HCT116 (cell line): ENCODE data around the gene ACTN2. TPM values are rescaled to one million over a fixed set of nuclear protein-coding genes. Genes with fewer than 3 reads are reported as not detected.

Source experiments
- ATAC-seq: fragments of 200-7000 bp; cut with Tn5 transposase; 2 replicates; pipeline ENCODE4 v1.9.1; 2020; ENCODE audit warnings: mild to moderate bottlenecking, moderate library complexity
- BruUV-seq: library from RNA; stranded (reverse); fragments of 400-500 nt; replicated peaks from 2 replicates; lab custom pipeline; 2021; lab: Mats Ljungman, UMichigan
- CTCF ChIA-PET: fragments of 300-600 bp; sonication (Branson Sonifier 250); formaldehyde crosslinking; loops from one replicate; lab custom pipeline; 2021; ENCODE audit warnings: antibody characterized with exemption; lab: Charles Lee
- POLR2A ChIA-PET: fragments of 300-600, 350-600 bp; sonication (Branson Sonifier 250); formaldehyde crosslinking; loops from one replicate; lab custom pipeline; 2021; ENCODE audit warnings: antibody characterized with exemption; lab: Charles Lee
- RAD21 ChIA-PET, 2 experiments: fragments of 300-600 bp; sonication (Branson Sonifier 250); formaldehyde crosslinking; loops; one replicate each; lab custom pipeline; 2023; ENCODE audit warnings: low total read pairs in 2 of 2; ENCODE audit not compliant: uncharacterized antibody in 2 of 2, unreplicated experiment in 2 of 2, low non-redundant PET in 1 of 2; lab: Charles Lee
- DNase-seq: peaks from one replicate; pipeline ENCODE4 v3.0.0-alpha.2; 2010; ENCODE audit warnings: low read depth, low spot score
- H2AFZ ChIP-seq: fragments of 200-600 bp; shearing (Covaris generic), sonication (generic); 2 replicates; pipeline ENCODE4 v1.6.1; 2017; ENCODE audit warnings: low read depth, mixed run types, mixed read lengths, antibody characterized with exemption, low read length; ENCODE audit not compliant: poor library complexity, severe bottlenecking
- H3K27ac ChIP-seq: 2 replicates; pipeline ENCODE4 v1.5.1; 2012; ENCODE audit warnings: low read depth, low read length
- H3K27me3 ChIP-seq: fragments of 200-600 bp; sonication (generic); 2 replicates; pipeline ENCODE4 v1.6.1; 2016; ENCODE audit warnings: mixed run types, low read length, mixed read lengths; ENCODE audit not compliant: insufficient read depth
- H3K36me3 ChIP-seq, 2 experiments: fragments of 200-500 bp in 1 of 2; fragments of 200-600 bp in 1 of 2; sonication (Bioruptor generic) in 1 of 2; sonication (generic) in 1 of 2; 2 replicates each; pipeline versions ENCODE4 v1.5.1 to v1.6.1; 2014 to 2016; ENCODE audit warnings: low read length in 2 of 2, inconsistent platforms in 1 of 2, mixed read lengths in 1 of 2, mixed run types in 1 of 2; ENCODE audit not compliant: insufficient read depth in 2 of 2, control insufficient read depth in 1 of 2
- H3K4me1 ChIP-seq, 2 experiments: fragments of 200-600 bp in 1 of 2; sonication (generic) in 1 of 2; 2 replicates each; pipeline versions ENCODE4 v1.5.1 to v1.6.1; 2012 to 2017; ENCODE audit warnings: low read length in 2 of 2, inconsistent platforms in 1 of 2, mild to moderate bottlenecking in 1 of 2, mixed read lengths in 1 of 2, mixed run types in 1 of 2, moderate library complexity in 1 of 2; ENCODE audit not compliant: insufficient read depth in 2 of 2, control insufficient read depth in 1 of 2
- H3K4me2 ChIP-seq: fragments of 200-600 bp; sonication (generic); 2 replicates; pipeline ENCODE4 v1.6.1; 2017; ENCODE audit warnings: mixed run types, low read length, mixed read lengths
- H3K4me3 ChIP-seq, 2 experiments: fragments of 200-600 bp in 1 of 2; sonication (generic) in 1 of 2; replicated peaks in 1 of 2; 2 replicates each; pipeline ENCODE4 v1.5.1; 2011 to 2016; ENCODE audit warnings: low read length in 2 of 2, control low read depth in 1 of 2, low read depth in 1 of 2, mild to moderate bottlenecking in 1 of 2, mixed read lengths in 1 of 2, mixed run types in 1 of 2
- H3K79me2 ChIP-seq: fragments of 200-600 bp; sonication (generic); 2 replicates; pipeline ENCODE4 v1.6.1; 2017; ENCODE audit warnings: mild to moderate bottlenecking, mixed run types, low read length, moderate library complexity, mixed read lengths; ENCODE audit not compliant: insufficient read depth
- H3K9ac ChIP-seq: fragments of 200-600 bp; sonication (generic); 2 replicates; pipeline ENCODE4 v1.6.1; 2016; ENCODE audit warnings: low read length, mixed read lengths
- H3K9me2 ChIP-seq: fragments of 200-600 bp; sonication (generic), shearing (Covaris generic); 2 replicates; pipeline ENCODE4 v1.6.1; 2017; ENCODE audit warnings: mixed run types, mild to moderate bottlenecking, moderate library complexity; ENCODE audit not compliant: insufficient read depth
- H3K9me3 ChIP-seq, 2 experiments: fragments of 200-500 bp in 1 of 2; fragments of 200-600 bp in 1 of 2; sonication (Bioruptor generic) in 1 of 2; sonication (generic) in 1 of 2; 2 replicates each; pipeline ENCODE4 v1.6.1; 2014 to 2017; ENCODE audit warnings: low read length in 2 of 2, mixed read lengths in 2 of 2, inconsistent platforms in 1 of 2, low read depth in 1 of 2, mild to moderate bottlenecking in 1 of 2, mixed run types in 1 of 2, moderate library complexity in 1 of 2; ENCODE audit not compliant: control insufficient read depth in 1 of 2, insufficient read depth in 1 of 2
- H4K20me1 ChIP-seq: fragments of 200-600 bp; sonication (generic), shearing (Covaris generic); 2 replicates; pipeline ENCODE4 v1.6.1; 2017; ENCODE audit warnings: mixed run types, mild to moderate bottlenecking, moderate library complexity; ENCODE audit not compliant: insufficient read depth
- CBX3 ChIP-seq: IDR thresholded peaks from 2 replicates; pipeline ENCODE4 v1.6.1; 2012; ENCODE audit warnings: low read depth
- EGR1 ChIP-seq: IDR thresholded peaks from 2 replicates; pipeline ENCODE4 v1.6.1; 2012; ENCODE audit warnings: low read depth
- ELF1 ChIP-seq: IDR thresholded peaks from 2 replicates; pipeline ENCODE4 v1.6.1; 2012; ENCODE audit warnings: low read depth, borderline replicate concordance
- FOSL1 ChIP-seq: IDR thresholded peaks from 2 replicates; pipeline ENCODE4 v1.6.1; 2012; ENCODE audit warnings: low read depth
- POLR2A ChIP-seq: IDR thresholded peaks from 2 replicates; pipeline ENCODE4 v1.7.0; 2011; ENCODE audit warnings: borderline replicate concordance; ENCODE audit not compliant: insufficient read depth, insufficient read length; ENCODE audit errors: extremely low read depth
- POLR2AphosphoS5 ChIP-seq: IDR thresholded peaks from 2 replicates; pipeline ENCODE4 v1.6.1; 2011; ENCODE audit warnings: mild to moderate bottlenecking, low read depth, low read length, moderate library complexity
- SRF ChIP-seq: IDR thresholded peaks from 2 replicates; pipeline ENCODE4 v1.6.1; 2012; ENCODE audit warnings: low read depth
- intact Hi-C: fragments of 100-400 bp; cut with micrococcal nuclease; formaldehyde crosslinking; loops from 2 replicates; pipeline ENCODE4 v1.10.0; 2022
- total RNA-seq: library from RNA; stranded (reverse); gene quantifications from one replicate; pipeline ENCODE4 v1.2.1, GENCODE V29; 2021; ENCODE audit not compliant: unreplicated experiment
- TF ChIP-seq, protein P1 (sequence below), 3 experiments: fragments of 200-600 bp in 1 of 3; sonication (generic) in 1 of 3; IDR thresholded peaks in 2 of 3; conservative IDR thresholded peaks in 1 of 3; 2 replicates each; pipeline ENCODE4 v1.5.1; 2012 to 2017; ENCODE audit warnings: low read depth in 2 of 3, low read length in 2 of 3, antibody characterized with exemption in 1 of 3, borderline replicate concordance in 1 of 3, control low read depth in 1 of 3, mild to moderate bottlenecking in 1 of 3, mixed read lengths in 1 of 3, mixed run types in 1 of 3, moderate library complexity in 1 of 3; ENCODE audit not compliant: insufficient read depth in 1 of 3
- TF ChIP-seq, protein P2 (sequence below): IDR thresholded peaks from 2 replicates; pipeline ENCODE4 v1.6.1; 2011; ENCODE audit warnings: mild to moderate bottlenecking, low read length, moderate library complexity; ENCODE audit not compliant: insufficient replicate concordance; ENCODE audit errors: extremely low read depth

Gene ACTN2
- total RNA-seq, 1 experiment from 2014 or later, result 0.20 TPM

DNA sequence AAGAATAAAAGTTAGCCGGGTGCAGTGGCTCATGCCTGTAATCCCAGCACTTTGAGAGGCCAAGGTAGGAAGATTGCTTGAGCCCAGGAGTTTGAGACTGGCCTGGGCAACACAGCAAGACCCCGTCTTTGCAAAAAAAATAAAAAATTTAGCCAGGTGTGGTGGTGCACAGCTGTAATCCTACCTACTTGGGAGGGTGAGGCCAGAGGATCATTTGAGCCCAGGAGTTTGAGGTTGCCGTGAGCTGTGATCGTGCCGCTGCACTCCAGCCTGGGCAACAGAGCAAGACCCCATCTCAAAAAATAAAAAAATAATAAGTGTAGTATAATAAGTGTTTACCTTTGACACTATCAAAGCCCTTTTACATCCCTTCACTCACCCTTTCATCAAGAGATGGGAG lies 5.0 kb downstream of the ACTN2 start:
- H3K36me3 ChIP-seq, result no peaks in the 10 kb centered on the region
- DNase-seq, result no peak
- TF ChIP-seq POLR2AphosphoS5 (no peak), EGR1 (no peak), CBX3 (no peak), FOSL1 (no peak), SRF (no peak), ELF1 (no peak), POLR2A (no peak)
- TF ChIP-seq, protein P1, sequence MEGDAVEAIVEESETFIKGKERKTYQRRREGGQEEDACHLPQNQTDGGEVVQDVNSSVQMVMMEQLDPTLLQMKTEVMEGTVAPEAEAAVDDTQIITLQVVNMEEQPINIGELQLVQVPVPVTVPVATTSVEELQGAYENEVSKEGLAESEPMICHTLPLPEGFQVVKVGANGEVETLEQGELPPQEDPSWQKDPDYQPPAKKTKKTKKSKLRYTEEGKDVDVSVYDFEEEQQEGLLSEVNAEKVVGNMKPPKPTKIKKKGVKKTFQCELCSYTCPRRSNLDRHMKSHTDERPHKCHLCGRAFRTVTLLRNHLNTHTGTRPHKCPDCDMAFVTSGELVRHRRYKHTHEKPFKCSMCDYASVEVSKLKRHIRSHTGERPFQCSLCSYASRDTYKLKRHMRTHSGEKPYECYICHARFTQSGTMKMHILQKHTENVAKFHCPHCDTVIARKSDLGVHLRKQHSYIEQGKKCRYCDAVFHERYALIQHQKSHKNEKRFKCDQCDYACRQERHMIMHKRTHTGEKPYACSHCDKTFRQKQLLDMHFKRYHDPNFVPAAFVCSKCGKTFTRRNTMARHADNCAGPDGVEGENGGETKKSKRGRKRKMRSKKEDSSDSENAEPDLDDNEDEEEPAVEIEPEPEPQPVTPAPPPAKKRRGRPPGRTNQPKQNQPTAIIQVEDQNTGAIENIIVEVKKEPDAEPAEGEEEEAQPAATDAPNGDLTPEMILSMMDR (IDR thresholded peaks at IDR 0.05 in 2 of 3, conservative IDR thresholded peaks at IDR 0.05 in 1 of 3; ENCODE audit: borderline replicate concordance in 1 of 3, insufficient read depth in 1 of 3, low read depth in 2 of 3, low read length in 2 of 3), result no peak
- TF ChIP-seq, protein P2, sequence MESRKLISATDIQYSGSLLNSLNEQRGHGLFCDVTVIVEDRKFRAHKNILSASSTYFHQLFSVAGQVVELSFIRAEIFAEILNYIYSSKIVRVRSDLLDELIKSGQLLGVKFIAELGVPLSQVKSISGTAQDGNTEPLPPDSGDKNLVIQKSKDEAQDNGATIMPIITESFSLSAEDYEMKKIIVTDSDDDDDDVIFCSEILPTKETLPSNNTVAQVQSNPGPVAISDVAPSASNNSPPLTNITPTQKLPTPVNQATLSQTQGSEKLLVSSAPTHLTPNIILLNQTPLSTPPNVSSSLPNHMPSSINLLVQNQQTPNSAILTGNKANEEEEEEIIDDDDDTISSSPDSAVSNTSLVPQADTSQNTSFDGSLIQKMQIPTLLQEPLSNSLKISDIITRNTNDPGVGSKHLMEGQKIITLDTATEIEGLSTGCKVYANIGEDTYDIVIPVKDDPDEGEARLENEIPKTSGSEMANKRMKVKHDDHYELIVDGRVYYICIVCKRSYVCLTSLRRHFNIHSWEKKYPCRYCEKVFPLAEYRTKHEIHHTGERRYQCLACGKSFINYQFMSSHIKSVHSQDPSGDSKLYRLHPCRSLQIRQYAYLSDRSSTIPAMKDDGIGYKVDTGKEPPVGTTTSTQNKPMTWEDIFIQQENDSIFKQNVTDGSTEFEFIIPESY, result no peak
- H3K4me2 ChIP-seq, result no peak overlapping the region
- no peak overlapping the region for H3K9ac ChIP-seq
- H3K9me3 ChIP-seq, result no peaks in the 10 kb centered on the region
- CTCF ChIA-PET, result no interaction called here
- no TSS peak for BruUV-seq
- H3K79me2 ChIP-seq, result no peaks in the 10 kb centered on the region
- H3K4me1 ChIP-seq, result no peaks in the 10 kb centered on the region
- H3K9me2 ChIP-seq, result no peaks in the 10 kb centered on the region
- no peak overlapping the region for H3K4me3 ChIP-seq
- H2AFZ ChIP-seq, result no peak overlapping the region
- H3K27me3 ChIP-seq, result peaks cover 12% of the 10 kb centered on the region
- RAD21 ChIA-PET, result no interaction called here
- no peak for ATAC-seq
- POLR2A ChIA-PET, result no interaction called here
- no peaks in the 10 kb centered on the region for H4K20me1 ChIP-seq
- intact Hi-C loops, result no loop called here
- H3K27ac ChIP-seq, result no peak overlapping the region
